CD8-positive, alpha-beta memory T cell (primary cell): ENCODE data around the gene IL1RAP. TPM values are rescaled to one million over a fixed set of nuclear protein-coding genes. Genes with fewer than 3 reads are reported as not detected.
"Not testable (repeated sequence)": the region's sequence is repeated elsewhere in the genome, so short reads cannot be mapped to it uniquely, and the experiment has no call there.

Source experiments
- CTCF ChIA-PET: fragments of 350-600 bp; sonication (Branson Sonifier 250); formaldehyde crosslinking; loops from one replicate; lab custom pipeline; 2021; ENCODE audit warnings: antibody characterized with exemption; lab: Charles Lee
- POLR2A ChIA-PET: fragments of 350-600 bp; sonication (Branson Sonifier 250); formaldehyde crosslinking; loops from one replicate; lab custom pipeline; 2021; ENCODE audit warnings: antibody characterized with exemption; lab: Charles Lee
- DNase-seq, 5 donors: peaks; one replicate each; pipeline versions ENCODE4 v3.0.0 to v3.0.0-alpha.2; 2020 to 2022; ENCODE audit warnings: mixed read lengths in 1 of 5
- H3K27ac ChIP-seq: one replicate; pipeline ENCODE4 v1.7.0; 2013; ENCODE audit warnings: low read depth, mild to moderate bottlenecking, low read length, moderate library complexity
- H3K27me3 ChIP-seq: 2 replicates; pipeline ENCODE4 v1.7.0; 2013; ENCODE audit warnings: low read length, mild to moderate bottlenecking; ENCODE audit not compliant: insufficient read depth, poor library complexity, severe bottlenecking
- H3K36me3 ChIP-seq: 2 replicates; pipeline ENCODE4 v1.7.0; 2013; ENCODE audit warnings: mild to moderate bottlenecking, low read length, moderate library complexity; ENCODE audit not compliant: insufficient read depth
- H3K4me1 ChIP-seq: 2 replicates; pipeline ENCODE4 v1.7.0; 2013; ENCODE audit warnings: mild to moderate bottlenecking, low read length, moderate library complexity; ENCODE audit not compliant: insufficient read depth
- H3K4me3 ChIP-seq: 2 replicates; pipeline ENCODE4 v1.7.0; 2013; ENCODE audit warnings: mild to moderate bottlenecking, low read length
- H3K9me3 ChIP-seq: 2 replicates; pipeline ENCODE4 v1.7.0; 2013; ENCODE audit warnings: mild to moderate bottlenecking, low read length
- H3K27ac Mint-ChIP-seq, 8 donors: one replicate each; pipeline ENCODE4 v1.8.0; 2020 to 2021; ENCODE audit warnings: mixed read lengths in 8 of 8, mild to moderate bottlenecking in 6 of 8, inconsistent platforms in 3 of 8, moderate library complexity in 3 of 8
- H3K27me3 Mint-ChIP-seq, 2 donors: one replicate each; pipeline ENCODE4 v1.8.0; 2020 to 2021; ENCODE audit warnings: mixed read lengths in 2 of 2, mild to moderate bottlenecking in 1 of 2, moderate library complexity in 1 of 2
- H3K36me3 Mint-ChIP-seq, 3 donors: one replicate each; pipeline ENCODE4 v1.8.0; 2020 to 2021; ENCODE audit warnings: mixed read lengths in 3 of 3, inconsistent platforms in 1 of 3, mild to moderate bottlenecking in 1 of 3
- H3K4me1 Mint-ChIP-seq, 3 donors: one replicate each; pipeline ENCODE4 v1.8.0; 2020 to 2021; ENCODE audit warnings: mixed read lengths in 3 of 3, inconsistent platforms in 1 of 3, mild to moderate bottlenecking in 1 of 3
- H3K4me3 Mint-ChIP-seq, 7 donors: one replicate each; pipeline ENCODE4 v1.8.0; 2020 to 2021; ENCODE audit warnings: mixed read lengths in 7 of 7, mild to moderate bottlenecking in 6 of 7, moderate library complexity in 4 of 7, inconsistent platforms in 2 of 7
- H3K9me3 Mint-ChIP-seq, 5 donors: one replicate each; pipeline ENCODE4 v1.8.0; 2020 to 2022; ENCODE audit warnings: mixed read lengths in 5 of 5, mild to moderate bottlenecking in 3 of 5, moderate library complexity in 2 of 5, inconsistent platforms in 1 of 5
- polyA plus RNA-seq: library from polyadenylated mRNA; unstranded; fragments of 300-500 nt; fragmentation: Illumina TruSeq; gene quantifications from one replicate; pipeline ENCODE4 v1.2.3, GENCODE V29; 2021
- total RNA-seq, 2 experiments: library from RNA; stranded (reverse); gene quantifications; one replicate each; pipeline ENCODE4 v1.2.3, GENCODE V29; 2021

The IL1RAP gene
- total and polyA plus RNA-seq, 3 experiments from 2014 or later = 5.2 to 11.5 (median 6.7) TPM

DNA sequence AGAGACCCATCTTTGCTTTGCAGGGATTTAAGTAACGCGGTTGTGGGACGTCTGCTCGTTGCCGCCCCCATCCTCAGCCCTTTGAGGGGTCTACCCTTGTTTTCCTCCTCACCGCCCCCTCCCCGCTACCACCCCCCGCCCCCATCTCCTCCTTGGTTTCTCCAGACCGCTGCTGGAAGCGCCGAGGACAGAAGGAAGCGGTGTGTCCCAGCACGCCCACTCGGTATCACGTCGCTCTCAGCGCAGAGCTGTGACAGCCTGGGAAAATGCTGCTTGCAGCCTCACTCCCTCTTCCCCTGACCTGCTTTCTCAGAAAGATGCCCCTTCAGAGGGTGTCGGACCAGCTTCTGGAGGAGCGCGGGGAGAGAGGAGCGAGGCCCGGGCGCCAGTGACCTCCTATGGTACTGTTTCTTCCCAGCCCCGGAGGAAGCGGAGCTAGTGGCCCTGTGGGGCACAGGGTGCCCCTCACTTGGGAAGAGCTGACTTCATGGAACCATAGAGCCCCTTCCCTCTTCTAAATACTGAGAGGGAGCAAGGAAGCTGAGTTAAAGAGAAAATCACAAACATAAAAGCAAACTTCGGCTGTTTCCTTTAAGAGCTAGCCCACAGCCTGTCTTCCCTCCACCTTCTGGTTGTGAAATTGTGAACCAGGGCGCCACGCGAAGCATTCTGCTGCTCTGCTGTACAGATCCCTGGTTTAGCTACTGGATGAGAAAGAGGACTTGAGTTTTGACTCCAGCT, 698 bp downstream of the IL1RAP start:
- peak overlapping the region; percentile 46 to 98 (median 93) for H3K27ac Mint-ChIP-seq
- H3K4me3 Mint-ChIP-seq = peak overlapping the region; percentile 82 to 97 (median 89)
- POLR2A ChIA-PET = no interaction called here
- peaks cover 0 to 7% (median 4%) of the 10 kb centered on the region in 3 donors for H3K36me3 Mint-ChIP-seq
- Histone ChIP-seq H3K36me3 (no peaks in the 10 kb centered on the region), H3K27ac (peak overlapping the region; percentile 55), H3K4me3 (peak overlapping the region; percentile 78), H3K9me3 (no peaks in the 10 kb centered on the region), H3K27me3 (no peaks in the 10 kb centered on the region), H3K4me1 (peaks cover 18% of the 10 kb centered on the region)
- CTCF ChIA-PET = interaction anchor here (2.9 kb wide), 1 partner anchor 10 kb away, joined by 11 read pairs; no protein-coding TSS in a partner anchor
- DNase-seq = peak; percentile 13 to 51 (median 26)
- H3K9me3 Mint-ChIP-seq = no peaks in the 10 kb centered on the region
- peaks cover 28 to 41% (median 36%) of the 10 kb centered on the region in 3 donors for H3K4me1 Mint-ChIP-seq
- H3K27me3 Mint-ChIP-seq = no peaks in the 10 kb centered on the region

DNA sequence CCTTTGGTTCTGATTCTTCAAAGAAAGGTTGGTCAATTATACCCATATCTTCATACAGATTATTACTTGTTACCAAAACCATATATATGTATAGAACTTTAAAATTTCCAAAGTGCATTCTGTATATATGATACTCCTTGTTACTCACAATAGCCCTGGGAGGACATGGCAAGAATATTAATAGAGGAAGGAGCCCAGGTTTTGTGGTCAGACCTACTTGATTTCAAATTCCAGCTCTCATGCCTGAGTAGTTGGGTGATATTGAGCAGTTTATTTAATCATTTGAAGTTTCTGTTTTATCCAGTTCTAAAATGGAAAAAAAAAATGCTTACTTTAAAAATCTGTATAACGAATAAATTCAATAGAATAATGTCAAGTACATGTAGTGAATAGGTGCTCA, 2.5 kb downstream of the IL1RAP start:
- peaks cover 28 to 41% (median 38%) of the 10 kb centered on the region in 3 donors for H3K4me1 Mint-ChIP-seq
- Histone ChIP-seq H3K36me3 (no peaks in the 10 kb centered on the region), H3K4me3 (no peak overlapping the region), H3K9me3 (no peaks in the 10 kb centered on the region), H3K27me3 (no peaks in the 10 kb centered on the region), H3K4me1 (peaks cover 18% of the 10 kb centered on the region), H3K27ac (no peak overlapping the region)
- no peaks in the 10 kb centered on the region for H3K27me3 Mint-ChIP-seq
- ChIA-PET POLR2A (no interaction called here), CTCF (no interaction called here)
- H3K9me3 Mint-ChIP-seq = no peaks in the 10 kb centered on the region
- H3K27ac Mint-ChIP-seq = peak overlapping the region in 3 of 8 donors; percentile 85 to 94 (median 93)
- DNase-seq = no peak
- H3K4me3 Mint-ChIP-seq = peak overlapping the region in 3 of 7 donors; percentile 82 to 95 (median 89)
- peaks cover 0 to 7% (median 4%) of the 10 kb centered on the region in 3 donors for H3K36me3 Mint-ChIP-seq

DNA sequence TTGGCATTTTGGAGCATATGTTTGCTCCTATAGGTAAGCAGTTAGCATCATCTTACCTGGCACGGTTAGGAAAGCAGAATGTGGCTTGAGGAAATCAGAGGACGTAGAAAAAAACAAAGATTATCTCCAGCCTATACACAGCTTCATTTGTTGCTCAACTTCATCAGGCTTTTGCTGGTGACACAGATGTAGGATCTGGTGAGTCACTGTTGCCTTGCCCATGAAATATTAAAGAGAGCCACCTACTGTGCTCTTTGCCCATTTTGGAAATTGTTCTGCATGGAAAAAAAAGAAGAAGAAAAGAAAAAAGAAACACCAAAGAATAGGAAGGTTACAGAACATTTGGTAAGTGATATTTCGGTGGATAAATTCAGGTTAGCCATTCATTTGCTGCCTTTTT, 3.8 kb downstream of the IL1RAP start:
- H3K4me1 ChIP-seq = peaks cover 14% of the 10 kb centered on the region
- H3K36me3 Mint-ChIP-seq = peaks cover 0 to 7% (median 4%) of the 10 kb centered on the region in 3 donors
- no peak overlapping the region for H3K27ac ChIP-seq
- no peaks in the 10 kb centered on the region for H3K9me3 Mint-ChIP-seq
- H3K27ac Mint-ChIP-seq = peak overlapping the region in 2 of 8 donors; percentile 14 to 51
- no peaks in the 10 kb centered on the region for H3K27me3 ChIP-seq
- no peak for DNase-seq
- no peak overlapping the region for H3K4me3 Mint-ChIP-seq
- ChIA-PET POLR2A (no interaction called here), CTCF (no interaction called here)
- no peaks in the 10 kb centered on the region for H3K9me3 ChIP-seq
- no peaks in the 10 kb centered on the region for H3K27me3 Mint-ChIP-seq
- peaks cover 28 to 40% (median 36%) of the 10 kb centered on the region in 3 donors for H3K4me1 Mint-ChIP-seq
- H3K36me3 ChIP-seq = no peaks in the 10 kb centered on the region
- H3K4me3 ChIP-seq = no peak overlapping the region

DNA sequence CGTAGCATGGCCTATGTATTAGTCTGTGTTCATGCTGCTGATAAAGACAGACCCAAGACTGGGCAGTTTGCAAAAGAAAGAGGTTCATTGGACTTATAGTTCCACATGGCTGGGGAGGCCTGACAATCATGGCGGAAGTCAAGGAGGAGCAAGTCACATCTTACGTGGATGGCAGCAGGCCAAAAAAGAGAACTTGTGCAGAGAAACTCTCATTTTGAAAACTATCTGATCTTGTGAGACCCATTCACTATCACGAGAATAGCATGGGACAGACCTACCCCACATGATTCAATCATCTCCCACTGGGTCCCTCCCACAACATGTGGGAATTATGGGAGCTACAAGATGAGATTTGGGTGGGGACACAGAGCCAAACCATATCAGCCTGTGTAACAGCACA, 4.6 kb downstream of the IL1RAP start:
- H3K4me3 ChIP-seq, H3K9me3 ChIP-seq, H3K36me3 ChIP-seq, H3K27me3 ChIP-seq, H3K4me1 ChIP-seq, H3K9me3 Mint-ChIP-seq, CTCF ChIA-PET, POLR2A ChIA-PET, H3K27ac ChIP-seq, H3K4me3 Mint-ChIP-seq, H3K27me3 Mint-ChIP-seq, DNase-seq, H3K36me3 Mint-ChIP-seq: not testable (repeated sequence)
- Mint-ChIP-seq H3K4me1 (peaks cover 28 to 31% (median 28%) of the 10 kb centered on the region in 3 donors), H3K27ac (peak overlapping the region in 1 of 8 donors; percentile 13)

DNA sequence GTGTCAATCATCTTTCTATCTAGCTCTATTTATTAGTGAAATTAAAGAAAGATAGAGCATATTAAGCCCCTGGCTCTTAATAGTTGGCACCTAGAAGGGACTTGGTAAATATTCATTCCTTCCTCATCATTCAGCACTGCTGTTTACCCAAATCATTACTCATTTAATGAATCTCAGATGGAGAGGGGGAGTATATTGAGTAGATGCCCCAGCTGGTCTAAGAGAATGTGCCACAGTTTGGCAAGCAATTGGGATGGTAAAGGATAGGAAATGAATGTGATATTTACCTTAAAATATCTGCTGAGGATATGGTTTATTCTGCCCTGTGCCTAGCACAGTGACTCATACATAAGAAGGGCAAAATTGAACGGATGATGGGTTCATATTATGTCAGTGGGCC, 6.0 kb downstream of the IL1RAP start:
- H3K27ac Mint-ChIP-seq = no peak overlapping the region
- no peak overlapping the region for H3K4me3 ChIP-seq
- no peaks in the 10 kb centered on the region for H3K27me3 ChIP-seq
- POLR2A ChIA-PET = no interaction called here
- H3K4me3 Mint-ChIP-seq = no peak overlapping the region
- peaks cover 0 to 4% (median 3%) of the 10 kb centered on the region in 3 donors for H3K36me3 Mint-ChIP-seq
- H3K9me3 Mint-ChIP-seq = no peaks in the 10 kb centered on the region
- no peaks in the 10 kb centered on the region for H3K9me3 ChIP-seq
- no peak for DNase-seq
- H3K27me3 Mint-ChIP-seq = no peaks in the 10 kb centered on the region
- H3K36me3 ChIP-seq = no peaks in the 10 kb centered on the region
- no peak overlapping the region for H3K27ac ChIP-seq
- CTCF ChIA-PET = no interaction called here
- peaks cover 23 to 34% (median 30%) of the 10 kb centered on the region in 3 donors for H3K4me1 Mint-ChIP-seq
- peaks cover 7% of the 10 kb centered on the region for H3K4me1 ChIP-seq

DNA sequence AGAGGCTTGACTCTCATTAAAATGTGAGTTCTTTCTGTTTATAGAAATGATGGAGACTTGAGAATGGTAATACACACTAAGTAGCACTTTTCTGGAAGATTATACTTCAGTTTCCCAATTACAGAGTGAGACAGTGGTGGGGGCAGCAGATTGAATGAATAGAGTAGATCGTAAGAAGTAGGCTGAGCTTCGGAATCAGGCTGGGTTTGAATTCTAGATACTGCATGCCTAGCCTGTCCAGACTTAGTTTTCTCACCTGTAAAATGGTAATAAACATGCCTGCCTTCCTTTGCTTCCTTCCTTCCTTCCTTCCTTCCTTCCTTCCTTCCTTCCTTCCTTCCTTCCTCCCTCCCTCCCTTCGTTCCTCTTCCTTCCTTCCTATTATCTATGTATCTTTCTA, 8.1 kb downstream of the IL1RAP start:
- Mint-ChIP-seq H3K27ac (no peak overlapping the region), H3K9me3 (no peaks in the 10 kb centered on the region), H3K4me1 (peaks cover 12 to 21% (median 15%) of the 10 kb centered on the region in 3 donors), H3K36me3 (peaks cover 0 to 4% (median 3%) of the 10 kb centered on the region in 3 donors), H3K27me3 (no peaks in the 10 kb centered on the region), H3K4me3 (no peak overlapping the region)
- Histone ChIP-seq H3K4me1 (no peaks in the 10 kb centered on the region), H3K36me3 (no peaks in the 10 kb centered on the region), H3K27me3 (no peaks in the 10 kb centered on the region), H3K9me3 (no peaks in the 10 kb centered on the region), H3K4me3 (no peak overlapping the region), H3K27ac (no peak overlapping the region)
- ChIA-PET CTCF (no interaction called here), POLR2A (no interaction called here)
- no peak for DNase-seq

DNA sequence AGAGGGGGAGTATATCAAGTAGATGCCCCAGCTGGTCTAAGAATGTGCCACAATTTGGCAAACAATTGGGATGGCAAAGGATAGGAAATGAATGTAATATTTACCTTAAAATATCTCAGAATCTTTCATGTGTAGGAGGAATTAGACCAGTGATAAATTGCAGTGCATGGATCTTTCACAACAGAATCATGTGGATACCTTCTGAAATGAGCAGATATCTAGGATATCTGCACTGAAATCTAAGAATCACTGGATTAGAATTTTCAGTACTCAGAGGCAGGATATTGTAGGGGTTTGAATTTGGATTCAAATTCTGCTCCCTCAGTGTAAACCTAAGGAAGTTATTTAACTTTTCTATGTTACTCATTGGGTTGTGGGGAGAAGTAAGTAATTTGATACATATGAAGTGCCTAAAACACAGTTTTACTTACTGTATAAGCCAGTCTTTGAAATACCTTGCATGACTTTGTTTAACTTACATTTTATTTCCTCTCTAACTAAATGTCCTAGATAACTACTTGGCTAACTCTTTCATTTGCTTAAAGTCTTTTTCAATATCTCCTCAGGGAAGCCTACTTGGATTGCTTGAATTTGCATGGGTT, 8.8 kb downstream of the IL1RAP start:
- Histone ChIP-seq H3K4me1 (no peaks in the 10 kb centered on the region), H3K4me3 (no peak overlapping the region), H3K9me3 (no peaks in the 10 kb centered on the region), H3K27ac (no peak overlapping the region), H3K36me3 (no peaks in the 10 kb centered on the region), H3K27me3 (no peaks in the 10 kb centered on the region)
- Mint-ChIP-seq H3K27me3 (no peaks in the 10 kb centered on the region), H3K27ac (peak overlapping the region in 1 of 8 donors; percentile 2), H3K4me1 (peaks cover 8 to 14% (median 12%) of the 10 kb centered on the region in 3 donors), H3K9me3 (no peaks in the 10 kb centered on the region), H3K36me3 (peaks cover 0 to 4% (median 3%) of the 10 kb centered on the region in 3 donors), H3K4me3 (no peak overlapping the region)
- CTCF ChIA-PET = no interaction called here
- DNase-seq = no peak
- POLR2A ChIA-PET = no interaction called here

DNA sequence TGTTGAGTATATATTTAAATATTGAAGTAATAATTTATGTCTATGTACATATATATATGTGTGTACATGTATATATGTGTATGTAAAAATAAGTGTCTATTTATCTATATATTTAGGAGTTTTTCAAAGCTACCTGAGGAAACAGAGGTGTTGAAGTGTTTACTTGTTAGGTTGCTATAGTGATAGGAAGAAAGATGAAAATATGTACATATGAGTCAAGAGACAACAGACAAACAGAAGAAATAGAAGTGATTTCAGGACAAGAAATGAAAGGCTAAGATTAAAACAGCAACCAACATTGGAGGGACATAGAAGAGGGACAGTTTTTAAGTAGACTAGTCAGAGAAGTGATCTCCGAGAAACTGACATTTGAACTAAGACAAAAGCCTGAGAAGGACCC, 11.1 kb downstream of the IL1RAP start:
- H3K4me3 Mint-ChIP-seq = no peak overlapping the region
- no peak for DNase-seq
- POLR2A ChIA-PET = no interaction called here
- H3K36me3 ChIP-seq = no peaks in the 10 kb centered on the region
- no peaks in the 10 kb centered on the region for H3K9me3 ChIP-seq
- H3K36me3 Mint-ChIP-seq = peaks cover 4 to 7% (median 6%) of the 10 kb centered on the region in 3 donors
- H3K27me3 ChIP-seq = no peaks in the 10 kb centered on the region
- H3K27ac Mint-ChIP-seq = peak overlapping the region in 2 of 8 donors; percentile 1 to 2
- CTCF ChIA-PET = no interaction called here
- H3K4me1 ChIP-seq = no peaks in the 10 kb centered on the region
- H3K9me3 Mint-ChIP-seq = no peaks in the 10 kb centered on the region
- no peaks in the 10 kb centered on the region for H3K27me3 Mint-ChIP-seq
- peaks cover 6 to 13% (median 8%) of the 10 kb centered on the region in 3 donors for H3K4me1 Mint-ChIP-seq
- no peak overlapping the region for H3K27ac ChIP-seq
- no peak overlapping the region for H3K4me3 ChIP-seq
